GM19463 (cell line): ENCODE data around the gene TP53I11.

Experiments used
- ATAC-seq: cut with Tn5 transposase; IDR thresholded peaks from one replicate; pipeline ENCODE4 v1.9.1; 2021; ENCODE audit warnings: mild to moderate bottlenecking, moderate library complexity; ENCODE audit not compliant: unreplicated experiment

The TP53I11 gene

GRCh38 chr11:44941259-44942021, 9.2 kb downstream of the TP53I11 start:
- no peak for ATAC-seq

- no peak for ATAC-seq
Observed at GRCh38 chr11:44940835-44941234, 9.8 kb downstream of the TP53I11 start.

DNA sequence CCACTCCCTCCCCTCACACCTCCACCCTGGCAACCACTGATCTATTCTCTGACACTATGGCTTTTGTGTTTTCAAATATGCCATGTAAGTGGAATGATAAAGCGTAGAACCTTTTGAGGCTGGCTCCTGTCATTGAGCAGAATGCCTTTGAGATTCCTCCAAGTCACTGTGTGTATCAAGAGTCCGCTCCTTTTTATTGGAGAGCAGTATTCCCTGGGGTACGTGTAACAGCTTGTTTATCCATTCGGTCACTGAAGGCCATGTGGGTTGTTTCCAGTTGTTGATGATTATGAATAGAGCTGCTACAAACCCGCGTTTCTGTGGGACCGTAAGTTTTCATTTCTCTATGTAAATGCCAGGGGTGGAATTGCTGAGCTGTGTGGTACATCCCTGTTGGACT, 10.3 kb downstream of the TP53I11 start:
- ATAC-seq: no peak

GRCh38 chr11:44939673-44940395, 10.8 kb downstream of the TP53I11 start:
- ATAC-seq: no peak

- no peak for ATAC-seq
Observed at GRCh38 chr11:44938066-44938691, 12.5 kb downstream of the TP53I11 start.

GRCh38 chr11:44936951-44937543, 13.6 kb downstream of the TP53I11 start:
- ATAC-seq: no peak

DNA sequence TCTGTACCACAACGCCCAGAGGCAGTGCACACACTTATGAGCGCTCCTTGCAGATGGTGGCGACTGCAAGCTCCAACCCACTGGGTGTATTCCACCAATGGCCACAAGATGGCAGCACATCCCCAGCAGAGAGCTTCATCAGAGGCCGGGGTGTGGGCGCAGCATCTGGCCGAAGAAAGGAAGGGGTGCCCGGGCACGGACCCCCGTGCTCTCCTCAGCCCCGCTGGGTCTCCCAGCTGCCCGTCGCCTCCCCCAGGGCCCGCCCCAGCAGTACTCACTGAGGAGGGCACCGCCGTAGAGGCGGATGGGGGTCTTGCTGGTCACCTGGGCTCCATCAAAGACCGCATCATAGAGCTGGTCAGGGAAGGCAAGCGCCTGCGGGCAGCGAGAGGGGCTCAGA, 14.2 kb downstream of the TP53I11 start:
- ATAC-seq: peak; percentile 71

DNA sequence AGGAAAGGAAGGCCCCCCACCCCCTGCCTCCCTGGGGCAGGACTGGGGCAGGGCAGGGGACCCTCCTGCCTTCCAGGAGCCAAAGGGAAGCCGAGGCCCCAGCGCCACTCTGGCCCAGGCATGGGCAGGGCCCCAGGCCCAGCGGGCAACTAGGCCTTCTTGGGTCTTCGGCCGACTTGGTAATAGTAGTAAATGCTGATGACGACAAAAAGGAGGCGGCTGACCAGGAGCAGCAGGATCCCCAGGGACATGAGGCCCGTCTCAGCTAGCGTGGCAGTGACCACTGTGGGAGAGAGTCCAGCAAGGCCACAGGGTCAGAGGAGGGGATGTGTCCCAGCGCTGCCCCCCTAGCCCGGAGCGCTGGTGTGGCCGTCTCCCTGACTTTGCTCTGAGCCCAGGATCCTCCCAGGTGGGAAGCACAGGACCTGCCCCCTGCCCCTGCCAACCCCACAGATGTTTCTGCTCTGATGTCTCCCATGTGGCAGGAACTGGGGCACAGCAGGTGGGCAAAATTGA, 15.9 kb downstream of the TP53I11 start:
- no peak for ATAC-seq

- no peak for ATAC-seq
Observed at GRCh38 chr11:44934110-44934509, 16.6 kb downstream of the TP53I11 start.

DNA sequence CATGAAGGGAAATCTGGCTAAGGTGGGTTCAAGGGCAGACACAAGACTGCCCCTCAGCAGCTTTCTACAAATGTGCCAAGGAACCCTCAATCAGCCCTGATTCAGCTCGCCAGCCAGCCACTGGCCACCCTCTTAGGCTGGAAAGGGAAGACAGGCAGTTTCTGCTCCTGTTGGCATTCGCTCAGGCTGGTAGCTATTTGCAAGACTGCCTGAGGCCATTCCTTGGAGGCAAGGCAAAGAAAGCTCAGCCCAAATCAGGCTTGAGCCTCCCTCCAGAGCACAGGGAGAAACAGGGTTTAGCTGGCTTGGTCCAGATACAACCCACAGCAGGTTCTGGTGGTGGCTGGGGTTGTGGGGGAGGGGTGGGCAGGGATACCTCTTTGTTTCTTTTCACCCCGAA, 19.2 kb downstream of the TP53I11 start:
- no peak for ATAC-seq

DNA sequence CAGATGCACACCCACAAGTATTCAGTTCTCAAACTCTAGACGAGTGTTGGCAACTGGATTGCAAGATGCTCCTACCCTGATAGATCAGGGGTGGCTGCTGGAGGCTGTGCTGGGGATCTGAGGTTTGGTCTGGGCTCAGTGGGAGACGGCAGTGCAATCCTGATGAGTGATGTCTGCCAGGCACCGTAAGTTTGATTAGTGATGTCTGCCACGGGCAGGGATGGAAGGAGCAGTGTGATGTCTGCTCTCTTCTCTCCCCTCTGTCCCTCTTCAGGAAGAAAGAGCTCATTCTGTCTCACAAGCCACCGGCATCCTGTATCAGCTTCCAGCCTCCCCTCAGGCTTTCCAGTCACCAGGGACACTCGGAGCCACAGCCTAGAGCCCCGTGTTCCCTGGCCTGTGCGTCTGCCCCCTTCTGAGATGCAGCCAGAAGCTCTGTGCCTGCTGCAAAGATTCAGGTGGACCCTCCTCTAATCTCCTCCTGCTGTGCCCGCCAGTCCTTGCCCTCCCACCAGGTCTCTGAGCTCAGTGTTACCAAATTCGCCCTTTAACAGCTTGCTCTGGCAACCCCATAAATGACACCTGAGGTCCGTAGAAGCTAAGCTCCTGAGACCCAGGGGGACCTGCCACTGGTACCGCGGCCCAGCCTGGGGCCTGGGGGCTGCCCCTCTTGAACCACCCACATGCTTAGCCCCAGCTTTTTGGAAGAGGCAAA, 19.9 kb downstream of the TP53I11 start:
- no peak for ATAC-seq

DNA sequence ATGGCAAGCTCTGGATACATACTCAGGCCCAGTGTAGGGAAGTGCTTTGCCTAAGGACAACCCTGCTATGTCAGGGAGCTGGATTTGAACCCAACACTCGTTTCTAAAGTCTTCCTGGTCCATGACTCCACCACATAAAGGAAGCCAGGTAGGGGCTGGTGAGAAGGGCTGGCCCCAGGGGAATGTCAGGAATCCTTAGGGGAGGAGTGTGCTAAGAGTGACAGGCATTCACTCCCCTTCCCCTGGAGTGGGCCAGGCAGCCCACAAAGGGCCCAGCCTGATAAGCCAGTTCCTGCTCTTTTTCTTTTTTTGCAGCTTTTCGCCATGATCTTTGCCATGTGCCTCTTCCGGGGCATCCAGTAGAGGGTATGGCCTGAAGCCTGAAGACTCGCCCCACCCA, 21.9 kb downstream of the TP53I11 start:
- no peak for ATAC-seq

DNA sequence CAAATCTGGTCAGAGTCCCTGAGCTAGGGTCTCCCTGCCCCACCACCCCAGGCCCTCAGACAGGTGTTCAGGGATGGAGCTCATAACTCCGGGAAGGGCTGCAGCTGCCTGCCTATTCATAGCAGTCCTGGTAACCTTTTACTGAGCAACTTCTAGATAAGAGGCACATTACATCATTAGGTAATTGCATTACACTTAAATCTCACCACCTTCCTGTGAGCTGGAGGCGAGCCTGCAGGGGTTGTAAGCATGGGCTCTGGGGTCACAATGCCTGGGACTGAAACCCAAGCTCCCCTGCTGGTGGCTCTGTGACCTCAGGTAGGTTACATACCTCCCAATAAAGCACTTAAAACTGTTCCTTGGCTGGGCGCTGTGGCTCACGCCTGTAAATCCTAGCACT, 22.5 kb downstream of the TP53I11 start:
- no peak for ATAC-seq

GRCh38 chr11:44927174-44927661, 23.5 kb downstream of the TP53I11 start:
- ATAC-seq: no peak

GRCh38 chr11:44926036-44926435, 24.6 kb downstream of the TP53I11 start:
- ATAC-seq: no peak

DNA sequence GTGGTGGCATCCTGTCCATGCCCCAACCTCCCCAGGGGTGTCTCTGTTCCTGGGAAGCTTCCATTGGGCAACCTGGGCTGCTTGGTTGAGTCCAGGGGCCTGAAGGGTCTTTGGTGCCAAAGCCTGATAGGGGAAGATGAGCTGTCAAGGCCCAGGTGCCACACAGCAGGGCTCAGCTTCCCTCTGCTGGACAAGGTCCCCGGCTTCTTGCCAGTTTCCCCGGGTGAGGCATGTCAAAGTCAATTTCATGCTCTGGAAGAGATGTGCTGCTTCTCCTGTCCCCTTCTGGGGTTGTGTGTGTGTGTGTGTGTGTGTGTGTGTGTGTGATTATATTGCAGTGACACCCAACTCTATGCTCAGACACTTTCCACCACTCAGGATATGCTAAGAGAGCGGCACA, 26.9 kb downstream of the TP53I11 start:
- ATAC-seq: no peak

DNA sequence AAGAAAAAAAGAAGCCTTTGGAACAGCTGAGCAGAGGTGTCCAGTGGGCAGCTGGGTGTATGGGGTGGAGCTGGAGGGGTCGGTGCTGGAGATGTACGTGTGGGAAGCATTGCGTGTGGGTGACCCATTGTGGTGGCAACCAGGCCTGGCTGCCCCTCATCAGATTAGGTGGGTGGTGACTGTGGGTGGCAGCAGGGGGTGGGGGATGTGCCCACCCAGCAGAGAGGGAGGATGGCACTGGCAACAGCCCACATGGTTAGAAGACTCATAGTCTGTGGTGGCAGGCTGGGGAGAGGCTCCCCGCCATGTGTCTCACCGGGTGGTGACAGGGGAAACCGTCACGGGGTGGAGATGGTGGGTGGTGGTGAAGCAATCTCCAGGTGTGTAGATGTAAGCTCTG, 27.6 kb downstream of the TP53I11 start:
- ATAC-seq: no peak

- no peak for ATAC-seq
Observed at GRCh38 chr11:44920451-44920850, 30.2 kb downstream of the TP53I11 start.

DNA sequence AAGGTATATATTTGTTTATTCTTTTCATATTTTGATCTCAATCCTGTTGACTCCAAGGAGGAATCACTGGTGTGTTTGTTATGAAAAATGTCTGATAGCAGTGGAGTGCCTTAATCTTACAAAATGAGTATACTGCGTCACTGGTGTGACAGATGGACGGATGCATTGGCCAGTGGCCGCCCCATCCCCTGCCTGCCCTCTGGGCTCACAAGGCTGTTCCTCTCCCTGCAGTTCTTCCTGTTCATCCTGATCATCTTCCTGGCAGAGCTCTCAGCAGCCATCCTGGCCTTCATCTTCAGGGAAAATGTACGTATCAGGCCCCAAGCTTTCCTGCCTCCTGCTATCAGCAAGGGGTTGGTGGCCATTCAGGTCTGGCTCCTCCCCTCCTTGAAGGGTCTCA, 32.9 kb downstream of the TP53I11 start:
- no peak for ATAC-seq

GRCh38 chr11:44916801-44917385, 33.8 kb downstream of the TP53I11 start:
- ATAC-seq: peak; percentile 52
